ENCODE data around the gene HSDL1. TPM values are rescaled to one million over a fixed set of nuclear protein-coding genes. Genes with fewer than 3 reads are reported as not detected.

HSDL1 gene
- total RNA-seq, 1 donor from 2014 or later, result 23.3 TPM

- H3K4me3 ChIP-seq (ENCODE audit: low read depth, low read length), result no peak overlapping the region
- DNase-seq (ENCODE audit: low read depth), result no peak
- TF ChIP-seq CTCF (conservative IDR thresholded peaks at IDR 0.05; ENCODE audit: low read depth, low read length), result no peak
Observed at GRCh38 chr16:84138824-84139627, 6.0 kb downstream of the HSDL1 start.

DNA sequence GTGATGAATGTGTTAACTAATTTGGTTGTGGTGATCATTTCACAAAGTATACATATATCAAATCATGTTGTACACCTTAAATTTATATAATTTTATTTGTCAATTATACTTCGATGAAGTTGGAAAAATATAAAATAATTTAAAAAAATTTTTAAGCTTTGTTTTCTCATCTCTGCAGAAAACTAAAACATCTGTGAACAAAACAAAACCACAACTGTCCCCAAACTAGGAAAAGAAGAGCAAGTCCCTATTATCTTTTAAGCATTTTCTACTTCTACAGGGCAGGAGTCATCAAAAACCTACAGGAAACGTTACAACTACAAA, 6.5 kb downstream of the HSDL1 start:
- H3K4me3 ChIP-seq (ENCODE audit: low read depth, low read length), result no peak overlapping the region
- TF ChIP-seq CTCF (conservative IDR thresholded peaks at IDR 0.05; ENCODE audit: low read depth, low read length), result no peak
- DNase-seq (ENCODE audit: low read depth), result no peak

DNA sequence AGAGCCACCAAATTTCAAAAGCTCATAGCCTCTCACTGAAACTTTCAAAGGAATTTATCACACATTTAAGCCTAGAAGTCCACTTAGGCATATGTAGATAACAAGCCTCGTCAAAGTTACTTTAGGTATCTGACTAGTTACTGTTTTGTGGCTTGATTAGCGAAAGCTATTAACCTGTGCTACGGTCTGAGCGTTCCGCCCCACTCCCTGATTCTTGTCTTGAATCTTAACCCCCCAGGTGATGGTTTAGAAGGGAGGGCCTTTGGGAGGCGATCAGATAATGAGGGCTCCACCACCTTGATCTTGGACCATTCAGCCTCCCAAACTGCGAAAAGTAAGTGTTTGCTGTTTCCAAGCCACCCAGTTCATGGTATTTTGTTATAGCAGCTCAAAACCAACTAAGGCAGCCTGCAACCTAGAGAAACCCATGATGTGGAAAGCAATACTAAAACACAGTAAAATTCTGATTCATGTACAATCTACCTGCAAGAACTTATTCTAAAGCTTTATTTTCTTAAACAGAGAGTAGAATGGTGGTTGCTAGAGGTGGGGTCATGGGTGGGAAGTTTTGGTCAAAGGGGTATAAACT, 7.1 kb downstream of the HSDL1 start:
- no peak for TF ChIP-seq CTCF (conservative IDR thresholded peaks at IDR 0.05; ENCODE audit: low read depth, low read length)
- H3K4me3 ChIP-seq (ENCODE audit: low read depth, low read length), result no peak overlapping the region
- no peak for DNase-seq (ENCODE audit: low read depth)

DNA sequence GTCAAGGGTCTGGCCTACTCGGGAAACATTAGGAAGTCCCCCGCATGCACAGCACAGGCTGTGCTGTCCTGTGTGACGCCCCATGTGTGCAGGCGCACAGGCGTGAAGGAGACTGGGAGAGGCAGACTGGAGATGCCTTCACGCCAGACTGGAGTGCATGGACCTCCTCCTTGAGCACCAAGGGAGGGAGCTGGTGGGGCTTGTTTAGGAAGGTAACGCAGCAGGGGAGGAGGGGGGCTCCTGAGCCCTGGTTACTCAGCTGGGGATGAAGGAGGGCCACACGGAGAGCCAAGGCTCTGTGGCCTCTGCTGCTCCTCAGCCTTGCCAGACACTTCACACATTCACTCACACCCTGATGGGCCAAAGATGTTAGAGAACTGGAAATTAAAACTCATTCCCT, 7.7 kb downstream of the HSDL1 start:
- TF ChIP-seq CTCF (conservative IDR thresholded peaks at IDR 0.05; ENCODE audit: low read depth, low read length), result no peak
- H3K4me3 ChIP-seq (ENCODE audit: low read depth, low read length), result no peak overlapping the region
- no peak for DNase-seq (ENCODE audit: low read depth)

GRCh38 chr16:84136331-84137125, 8.4 kb downstream of the HSDL1 start:
- TF ChIP-seq CTCF (conservative IDR thresholded peaks at IDR 0.05; ENCODE audit: low read depth, low read length), result no peak
- no peak for DNase-seq (ENCODE audit: low read depth)
- no peak overlapping the region for H3K4me3 ChIP-seq (ENCODE audit: low read depth, low read length)

DNA sequence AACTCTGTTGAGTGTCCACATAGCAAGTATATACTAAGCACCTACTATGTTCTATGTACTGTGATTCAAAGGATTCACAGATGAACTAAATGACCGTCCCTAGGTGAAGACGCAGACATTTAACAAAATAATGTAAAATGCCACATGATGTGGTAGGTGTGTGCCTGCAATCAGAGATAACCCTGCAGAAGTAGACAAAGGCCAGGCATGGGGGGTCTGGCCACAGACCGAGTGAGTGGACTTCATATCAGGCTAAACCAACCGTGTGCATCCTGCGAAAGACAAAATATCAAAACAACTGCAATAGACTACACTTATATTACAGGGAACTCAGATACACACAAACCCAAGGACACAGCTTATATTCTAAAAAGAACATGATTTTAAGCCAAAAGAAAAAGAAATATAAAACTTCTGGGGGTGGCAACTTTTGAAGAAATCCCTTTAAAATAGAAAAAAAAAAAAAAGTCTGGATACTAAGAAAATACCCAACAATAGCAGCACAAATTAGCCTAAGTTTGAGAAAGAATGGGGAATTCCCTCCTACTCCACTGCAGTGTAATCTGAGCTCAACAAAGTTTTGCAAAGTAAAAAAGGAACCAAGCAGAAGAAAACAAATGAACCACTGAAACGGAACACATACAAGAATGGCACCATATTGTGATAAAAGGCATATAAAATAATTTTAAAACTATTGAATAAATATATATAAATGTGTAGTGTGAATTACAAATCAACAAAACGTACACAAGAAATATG, 12.3 kb downstream of the HSDL1 start:
- DNase-seq (ENCODE audit: low read depth), result no peak
- no peak for TF ChIP-seq CTCF (conservative IDR thresholded peaks at IDR 0.05; ENCODE audit: low read depth, low read length)

More for the DNA sequence above, 12.3 kb downstream of the HSDL1 start:
- H3K4me3 ChIP-seq (ENCODE audit: low read depth, low read length), result no peak overlapping the region
